8988T (cell line): ENCODE data around the gene MORN3.
"Not testable (repeated sequence)": the region's sequence is repeated elsewhere in the genome, so short reads cannot be mapped to it uniquely, and the experiment has no call there.

Experiments
- DNase-seq: peaks from one replicate; pipeline ENCODE4 v3.0.0; 2011

The MORN3 gene

GRCh38 chr12:121689430-121689829, 20.0 kb upstream of the MORN3 start:
- no peak for DNase-seq

- no peak for DNase-seq
Observed at GRCh38 chr12:121688966-121689365, 19.5 kb upstream of the MORN3 start.

- DNase-seq: not testable (repeated sequence)
Observed at GRCh38 chr12:121679661-121680197, 10.3 kb upstream of the MORN3 start.

GRCh38 chr12:121678716-121679300, 9.4 kb upstream of the MORN3 start:
- DNase-seq: no peak

- DNase-seq: no peak
Observed at GRCh38 chr12:121678305-121678704, 8.9 kb upstream of the MORN3 start.

- DNase-seq: no peak
Observed at GRCh38 chr12:121676190-121676589, 6.7 kb upstream of the MORN3 start.

- DNase-seq: no peak
Observed at GRCh38 chr12:121673013-121673511, 3.6 kb upstream of the MORN3 start.

- no peak for DNase-seq
Observed at GRCh38 chr12:121668750-121669520, 519 bp downstream of the MORN3 start.

GRCh38 chr12:121666829-121667228, 2.6 kb downstream of the MORN3 start:
- DNase-seq: not testable (repeated sequence)

GRCh38 chr12:121663610-121663929, 5.9 kb downstream of the MORN3 start:
- no peak for DNase-seq

GRCh38 chr12:121661353-121662105, 7.9 kb downstream of the MORN3 start:
- not testable (repeated sequence) for DNase-seq

- no peak for DNase-seq
Observed at GRCh38 chr12:121657305-121658008, 12.0 kb downstream of the MORN3 start.

- no peak for DNase-seq
Observed at GRCh38 chr12:121656122-121656521, 13.3 kb downstream of the MORN3 start.

GRCh38 chr12:121653999-121654398, 15.5 kb downstream of the MORN3 start:
- no peak for DNase-seq

GRCh38 chr12:121652767-121653497, 16.5 kb downstream of the MORN3 start:
- DNase-seq: no peak

GRCh38 chr12:121651320-121651719, 18.1 kb downstream of the MORN3 start:
- DNase-seq: no peak

- no peak for DNase-seq
Observed at GRCh38 chr12:121649819-121650353, 19.6 kb downstream of the MORN3 start.

GRCh38 chr12:121649322-121649721, 20.1 kb downstream of the MORN3 start:
- DNase-seq: no peak

GRCh38 chr12:121648458-121649028, 20.9 kb downstream of the MORN3 start:
- no peak for DNase-seq

- DNase-seq: no peak
Observed at GRCh38 chr12:121641343-121641630, 28.2 kb downstream of the MORN3 start.

- no peak for DNase-seq
Observed at GRCh38 chr12:121638298-121639202, 30.9 kb downstream of the MORN3 start.
